Kidney (tissue), 14 donors: ENCODE data around the gene GALNT14. TPM values are rescaled to one million over a fixed set of nuclear protein-coding genes. Genes with fewer than 3 reads are reported as not detected.

Source experiments
- DNase-seq, 5 donors: peaks; one replicate each; pipeline ENCODE4 v3.0.0-alpha.2; 2013 to 2020
- FAIRE-seq: peaks from 2 replicates; lab custom pipeline; 2012; peaks lifted over from hg19 to GRCh38; lab: Jason Lieb, UNC
- H3K27ac ChIP-seq, 2 donors: one replicate each; pipeline ENCODE4 v1.7.0; 2013; ENCODE audit warnings: low read depth in 2 of 2, low read length in 2 of 2, inconsistent platforms in 1 of 2
- H3K27me3 ChIP-seq: one replicate; pipeline ENCODE4 v1.7.1; 2013; ENCODE audit warnings: low read length, inconsistent platforms; ENCODE audit not compliant: control insufficient read depth, insufficient read depth
- H3K36me3 ChIP-seq, 3 donors: one replicate each; pipeline versions ENCODE4 v1.7.0 to v1.7.1; 2013; ENCODE audit warnings: low read length in 3 of 3, control low read depth in 1 of 3, inconsistent platforms in 1 of 3; ENCODE audit not compliant: insufficient read depth in 3 of 3, control insufficient read depth in 2 of 3
- H3K4me1 ChIP-seq, 3 donors: one replicate each; pipeline versions ENCODE4 v1.7.0 to v1.7.1; 2013; ENCODE audit warnings: low read length in 3 of 3, inconsistent platforms in 1 of 3, low read depth in 1 of 3; ENCODE audit not compliant: control insufficient read depth in 2 of 3, insufficient read depth in 2 of 3
- H3K4me3 ChIP-seq, 3 donors: one replicate each; pipeline versions ENCODE4 v1.7.0 to v1.8.1; 2013; ENCODE audit warnings: low read length in 3 of 3, control low read depth in 1 of 3, inconsistent platforms in 1 of 3
- H3K9ac ChIP-seq, 3 donors: one replicate each; pipeline versions ENCODE4 v1.7.0 to v1.7.1; 2013; ENCODE audit warnings: low read length in 3 of 3, control low read depth in 1 of 3, inconsistent platforms in 1 of 3
- H3K9me3 ChIP-seq, 3 donors: one replicate each; pipeline versions ENCODE4 v1.7.0 to v1.7.1; 2013; ENCODE audit warnings: low read length in 3 of 3, control low read depth in 1 of 3, inconsistent platforms in 1 of 3; ENCODE audit not compliant: control insufficient read depth in 2 of 3, insufficient read depth in 1 of 3
- CTCF ChIP-seq: IDR thresholded peaks from 3 replicates; pipeline ENCODE4 v1.5.1; 2012; ENCODE audit warnings: mild to moderate bottlenecking, moderate library complexity, borderline replicate concordance; ENCODE audit not compliant: insufficient read depth; ENCODE audit errors: extremely low read depth
- intact Hi-C: fragments of 100-400 bp; cut with DNase I; formaldehyde crosslinking; loops from one replicate; pipeline ENCODE4 v1.11.1; 2022
- polyA plus RNA-seq: library from polyadenylated mRNA; stranded (reverse); fragments of 350-450 nt; fragmentation: Illumina TruSeq; extraction: RNeasy Lipid Tissue Mini Kit (QIAGEN cat#74804); gene quantifications from one replicate; pipeline ENCODE4 v1.2.3, GENCODE V29; 2014; ENCODE audit warnings: low read depth, low replicate concordance; ENCODE audit not compliant: insufficient read depth
- total RNA-seq: library from RNA; stranded (reverse); fragmentation: NEBNext Ultra II Directional; extraction: Animal tissue kit (Norgen Biotek cat#: 25700); gene quantifications from one replicate; pipeline ENCODE4 v1.2.1, GENCODE V29; 2021
- donor health status: control.
- donor health status: control.
- donor health status: control.
- donor health status: control.
- donor health status: control.
- donor health status: DM: yes; HTN: yes; CAD: no.
- donor health status: Normal renal cell carcinoma (clear cell type).

GALNT14 gene
- total and polyA plus RNA-seq, 2 donors from 2014 or later = 84.6 to 90.3 TPM

DNA sequence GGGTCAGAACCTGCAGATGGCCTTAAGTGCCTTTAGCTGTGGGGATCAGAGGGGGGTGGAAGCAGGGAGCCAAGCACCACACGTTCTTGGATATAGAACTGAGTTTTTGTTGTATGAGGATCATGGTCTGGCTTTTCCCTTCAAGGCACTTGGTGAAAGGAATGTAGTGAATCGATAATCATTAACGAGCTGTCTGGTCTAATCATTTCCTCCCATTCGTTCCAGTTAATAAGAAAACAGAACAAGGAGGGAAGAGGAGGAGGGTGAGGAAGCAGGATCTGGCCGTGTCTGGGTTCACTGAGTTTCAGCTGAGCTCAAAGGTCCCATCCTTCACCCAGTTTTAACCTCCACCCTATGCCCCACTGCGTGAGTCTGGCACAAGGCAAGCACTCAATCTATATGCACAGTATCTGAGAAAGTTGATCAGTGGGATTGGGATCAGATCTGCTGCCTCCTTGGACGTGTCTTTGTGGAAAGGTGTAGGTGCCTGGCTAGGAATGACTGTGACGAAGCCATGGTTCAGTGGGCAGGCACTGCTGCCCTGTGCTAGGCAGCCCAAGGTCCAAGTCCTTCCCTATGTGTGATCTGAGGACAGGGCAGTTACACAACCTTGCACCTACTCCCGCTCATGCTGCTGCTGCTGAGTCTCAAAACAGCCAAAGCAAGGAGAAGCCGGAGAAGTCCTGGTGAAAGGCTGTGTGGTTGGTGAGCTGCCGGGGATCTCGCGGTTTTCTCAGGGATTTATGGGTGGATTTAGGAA, 54.8 kb downstream of the GALNT14 start:
- FAIRE-seq (peak; percentile 51), DNase-seq (peak; percentile 68 to 83 (median 75))
- intact Hi-C loops = no loop called here
- Histone ChIP-seq H3K4me3 (peak overlapping the region; percentile 11 to 48 (median 30)), H3K4me1 (peaks cover 0 to 49% (median 40%) of the 10 kb centered on the region in 3 donors), H3K9ac (peak overlapping the region in 2 of 3 donors; percentile 28 to 43), H3K9me3 (no peaks in the 10 kb centered on the region), H3K27ac (peak overlapping the region; percentile 85 to 86), H3K36me3 (peaks cover 0 to 8% (median 0%) of the 10 kb centered on the region in 3 donors), H3K27me3 (no peaks in the 10 kb centered on the region)
- TF ChIP-seq CTCF = no peak

DNA sequence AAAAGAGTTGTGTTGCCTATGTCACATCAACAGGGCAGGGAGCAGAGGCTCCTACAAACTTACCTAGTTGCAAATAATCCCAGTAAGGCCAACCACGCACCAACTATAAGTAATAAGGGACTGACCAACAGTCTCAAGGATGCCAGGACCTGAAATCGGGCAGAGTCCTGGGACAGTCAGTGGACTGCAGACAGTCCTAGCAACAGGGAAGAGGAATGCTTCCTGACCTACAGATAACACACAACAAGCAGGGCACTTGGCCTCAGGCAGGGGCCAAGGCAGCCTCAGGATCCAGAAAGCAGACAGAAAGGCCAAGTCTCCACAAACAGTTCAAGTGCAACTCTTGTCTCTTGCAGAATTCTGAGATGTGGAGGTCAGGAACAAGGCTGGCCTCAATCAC, 56.2 kb downstream of the GALNT14 start:
- no peak for TF ChIP-seq CTCF
- Histone ChIP-seq H3K27ac (peak overlapping the region; percentile 43 to 71), H3K9me3 (no peaks in the 10 kb centered on the region), H3K27me3 (no peaks in the 10 kb centered on the region), H3K4me3 (no peak overlapping the region), H3K9ac (peak overlapping the region in 1 of 3 donors; percentile 14), H3K4me1 (peaks cover 0 to 50% (median 42%) of the 10 kb centered on the region in 3 donors), H3K36me3 (no peaks in the 10 kb centered on the region)
- intact Hi-C loops = no loop called here
- FAIRE-seq = no peak
- DNase-seq = no peak

GRCh38 chr2:31081492-31081891, 56.7 kb downstream of the GALNT14 start:
- DNase-seq = no peak
- Histone ChIP-seq H3K36me3 (no peaks in the 10 kb centered on the region), H3K9me3 (no peaks in the 10 kb centered on the region), H3K27ac (peak overlapping the region; percentile 43 to 71), H3K4me3 (no peak overlapping the region), H3K27me3 (no peaks in the 10 kb centered on the region), H3K4me1 (peaks cover 0 to 46% (median 42%) of the 10 kb centered on the region in 3 donors), H3K9ac (no peak overlapping the region)
- intact Hi-C loops = no loop called here
- no peak for TF ChIP-seq CTCF
- no peak for FAIRE-seq
